Activated CD4-positive, alpha-beta memory T cell treated with anti-CD3 and anti-CD28 coated beads, Interleukin-2, amount 10 ng/mL, durations not matched to agents 7 days and 5 days (primary cell): Measurements from ENCODE around the gene CUL3. TPM values are rescaled to one million over a fixed set of nuclear protein-coding genes. Genes with fewer than 3 reads are reported as not detected.

Experiments
- CTCF ChIA-PET: fragments of 350-600 bp; sonication (Branson Sonifier 250); formaldehyde crosslinking; loops from one replicate; lab custom pipeline; 2021; ENCODE audit warnings: antibody characterized with exemption, inconsistent platforms; lab: Charles Lee
- POLR2A ChIA-PET: fragments of 350-600 bp; sonication (Branson Sonifier 250); formaldehyde crosslinking; loops from one replicate; lab custom pipeline; 2021; ENCODE audit warnings: antibody characterized with exemption; lab: Charles Lee
- DNase-seq: peaks from one replicate; pipeline ENCODE4 v3.0.0-alpha.2; 2020
- H3K27ac Mint-ChIP-seq: one replicate; pipeline ENCODE4 v1.8.0; 2021; ENCODE audit warnings: mild to moderate bottlenecking, mixed read lengths
- H3K27me3 Mint-ChIP-seq: one replicate; pipeline ENCODE4 v1.8.0; 2021; ENCODE audit warnings: mixed read lengths
- H3K36me3 Mint-ChIP-seq: one replicate; pipeline ENCODE4 v1.8.0; 2021; ENCODE audit warnings: low read depth, mixed read lengths
- H3K4me1 Mint-ChIP-seq: one replicate; pipeline ENCODE4 v1.8.0; 2021; ENCODE audit warnings: mixed read lengths
- H3K4me3 Mint-ChIP-seq: one replicate; pipeline ENCODE4 v1.8.0; 2021; ENCODE audit warnings: mild to moderate bottlenecking, mixed read lengths
- H3K9me3 Mint-ChIP-seq: one replicate; pipeline ENCODE4 v1.8.0; 2021; ENCODE audit warnings: mixed read lengths
- total RNA-seq, 2 experiments: library from RNA; stranded (reverse); gene quantifications; one replicate each; pipeline ENCODE4 v1.2.3, GENCODE V29; 2021

Gene CUL3
- total RNA-seq, 2 experiments from 2014 or later: 66.9 to 72.7 TPM

DNA sequence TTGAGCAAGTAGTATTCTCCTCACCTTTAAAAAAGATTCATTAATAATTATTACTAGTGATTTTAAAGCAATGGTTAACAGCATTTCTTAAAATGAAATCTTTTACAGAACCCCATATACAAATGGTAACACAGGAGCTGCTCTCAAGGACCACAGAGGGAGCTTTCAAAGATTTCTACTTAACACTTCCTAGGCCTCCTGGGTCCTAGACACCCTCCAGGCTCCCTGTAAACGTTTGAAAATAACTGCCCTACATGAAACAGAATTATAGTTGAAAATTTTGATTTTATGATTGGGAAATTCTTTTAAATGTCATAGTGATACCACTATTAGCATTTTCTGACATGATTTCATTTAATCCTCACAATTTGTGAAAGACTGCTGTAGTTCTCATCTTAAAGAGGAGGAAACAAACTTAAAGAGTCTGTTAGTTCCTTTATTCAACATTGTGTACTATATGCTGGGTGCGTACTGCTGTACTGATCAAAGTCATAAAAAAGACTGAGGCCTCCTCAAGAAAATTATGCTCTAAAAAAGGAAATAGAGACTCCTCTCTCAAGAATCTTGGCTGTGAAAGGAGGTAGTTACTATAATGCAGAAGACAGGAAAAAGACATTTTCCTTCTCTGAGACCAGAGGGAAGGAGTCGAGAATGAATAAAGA is 10.6 kb downstream of the CUL3 start:
- H3K27me3 Mint-ChIP-seq: no peaks in the 10 kb centered on the region
- peaks cover 63% of the 10 kb centered on the region for H3K4me1 Mint-ChIP-seq
- DNase-seq: no peak
- no peak overlapping the region for H3K27ac Mint-ChIP-seq
- CTCF ChIA-PET: no interaction called here
- no peak overlapping the region for H3K4me3 Mint-ChIP-seq
- H3K36me3 Mint-ChIP-seq: peaks cover 10% of the 10 kb centered on the region
- POLR2A ChIA-PET: interaction anchor here (1.2 to 3.7 kb wide), 3 partner anchors 10 to 13 kb away, joined by 3 to 13 read pairs (median 10); partner anchors contain the start of gene CUL3
- H3K9me3 Mint-ChIP-seq: no peaks in the 10 kb centered on the region

DNA sequence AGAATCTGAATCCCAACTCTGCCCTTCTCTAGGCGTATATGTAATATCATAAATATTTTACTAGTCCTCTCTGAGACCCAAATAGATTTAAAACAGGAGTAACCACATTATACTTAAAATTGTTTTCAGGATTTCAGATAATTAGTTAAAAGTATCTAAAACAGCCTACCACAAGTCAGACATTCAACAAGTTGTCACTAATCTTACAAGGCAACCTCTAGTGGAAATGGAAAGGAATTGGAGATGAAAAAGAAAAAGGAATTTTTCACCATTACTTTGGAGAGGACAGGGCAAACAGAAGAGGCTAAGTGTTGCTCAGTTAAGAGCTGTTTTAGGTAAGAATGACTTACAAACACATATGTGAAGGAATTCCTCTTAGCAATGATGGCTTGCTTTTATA is 11.4 kb downstream of the CUL3 start:
- H3K4me3 Mint-ChIP-seq: no peak overlapping the region
- ChIA-PET POLR2A (interaction anchor here (3.1 to 3.7 kb wide), 2 partner anchors 11 to 12 kb away, joined by 10 to 13 read pairs; partner anchors contain the start of gene CUL3), CTCF (no interaction called here)
- H3K4me1 Mint-ChIP-seq: peaks cover 59% of the 10 kb centered on the region
- H3K27me3 Mint-ChIP-seq: no peaks in the 10 kb centered on the region
- no peak for DNase-seq
- no peaks in the 10 kb centered on the region for H3K9me3 Mint-ChIP-seq
- H3K27ac Mint-ChIP-seq: no peak overlapping the region
- peaks cover 6% of the 10 kb centered on the region for H3K36me3 Mint-ChIP-seq

DNA sequence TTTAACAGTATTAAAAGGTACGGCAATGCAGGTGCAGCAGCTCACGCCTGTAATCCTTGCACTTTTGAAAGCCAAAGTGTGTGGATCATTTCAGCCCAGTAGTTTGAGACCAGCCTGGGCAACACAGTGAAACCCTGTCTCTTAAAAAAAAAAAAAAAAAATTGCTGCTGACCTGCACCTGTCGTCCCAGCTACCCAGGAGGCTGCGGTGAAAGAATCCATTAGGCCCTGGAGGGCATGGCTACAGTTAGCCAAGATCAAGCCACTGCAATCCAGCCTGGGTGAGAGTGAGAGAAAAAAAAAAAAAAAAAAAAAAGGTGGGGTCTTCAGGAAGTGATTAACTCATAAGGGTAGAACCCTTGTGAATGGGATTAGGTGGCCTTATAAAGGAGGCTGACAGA is 12.8 kb downstream of the CUL3 start:
- H3K9me3 Mint-ChIP-seq: peaks cover 4% of the 10 kb centered on the region
- H3K4me1 Mint-ChIP-seq: peaks cover 56% of the 10 kb centered on the region
- H3K36me3 Mint-ChIP-seq: peaks cover 14% of the 10 kb centered on the region
- ChIA-PET CTCF (interaction anchor here (1.0 kb wide), 1 partner anchor 14 kb away, joined by 4 read pairs; no protein-coding TSS in a partner anchor), POLR2A (interaction anchor here (0.8 to 1.0 kb wide), 2 partner anchors 11 to 13 kb away, joined by 3 to 5 read pairs; partner anchors contain the start of gene CUL3)
- no peak overlapping the region for H3K27ac Mint-ChIP-seq
- no peak for DNase-seq
- no peaks in the 10 kb centered on the region for H3K27me3 Mint-ChIP-seq
- H3K4me3 Mint-ChIP-seq: no peak overlapping the region

DNA sequence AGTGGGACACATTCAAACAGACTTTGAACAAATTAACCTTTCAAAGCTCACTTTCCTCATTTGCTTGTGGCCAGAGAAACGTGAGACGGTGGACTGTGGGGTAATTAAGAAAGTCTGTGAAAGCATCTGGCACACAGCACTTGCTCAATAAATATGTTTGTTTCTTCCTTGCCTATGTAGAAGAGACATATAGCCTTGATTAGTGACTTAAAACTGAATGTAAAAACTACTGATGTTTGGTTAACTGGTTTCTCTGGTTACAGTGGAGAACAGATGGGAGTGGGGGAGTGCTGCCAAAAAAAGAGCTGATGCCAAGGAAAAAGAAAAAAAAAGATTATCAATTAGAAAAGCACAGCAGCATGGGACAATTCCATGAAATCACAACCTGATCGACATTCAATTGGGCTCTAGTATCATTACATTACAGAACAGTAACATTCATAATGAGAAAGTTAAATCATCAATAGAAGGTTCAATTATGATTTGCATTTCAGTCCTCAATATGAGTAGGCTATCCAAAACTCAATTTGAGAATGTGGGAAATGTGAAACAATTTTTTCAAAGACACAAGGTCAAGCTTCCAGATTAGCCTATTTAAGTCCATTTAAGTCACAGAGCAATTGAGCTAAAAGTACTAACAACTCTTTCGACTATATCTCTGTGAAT is 14.7 kb downstream of the CUL3 start:
- Mint-ChIP-seq H3K4me3 (no peak overlapping the region), H3K27ac (no peak overlapping the region), H3K4me1 (peaks cover 42% of the 10 kb centered on the region), H3K36me3 (peaks cover 32% of the 10 kb centered on the region), H3K27me3 (no peaks in the 10 kb centered on the region), H3K9me3 (peaks cover 7% of the 10 kb centered on the region)
- POLR2A ChIA-PET: interaction anchor here (1.6 to 1.9 kb wide), 2 partner anchors 9 to 14 kb away, joined by 7 to 8 read pairs; no protein-coding TSS in a partner anchor
- CTCF ChIA-PET: interaction anchor here (0.9 kb wide), 1 partner anchor 62 kb away, joined by 3 read pairs; no protein-coding TSS in a partner anchor
- no peak for DNase-seq

DNA sequence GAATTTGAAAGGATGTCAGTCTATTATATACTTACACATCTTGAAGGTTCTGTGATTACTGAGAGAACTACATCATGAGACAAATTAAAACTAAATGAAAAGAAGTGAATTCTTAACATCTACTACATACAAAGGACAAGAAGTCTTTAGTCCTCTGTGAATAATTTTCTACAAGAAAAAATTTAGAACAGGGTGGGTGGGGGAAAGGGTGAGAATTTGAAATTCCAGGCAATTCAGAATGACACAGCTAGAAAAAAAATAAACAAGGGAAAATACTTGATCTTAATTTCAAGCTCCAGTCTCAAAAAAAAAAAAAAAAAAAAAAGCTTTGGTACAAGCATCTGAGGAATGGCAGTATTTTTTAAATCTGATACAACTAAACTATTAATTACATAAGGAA is 15.5 kb downstream of the CUL3 start:
- Mint-ChIP-seq H3K9me3 (peaks cover 7% of the 10 kb centered on the region), H3K27ac (no peak overlapping the region), H3K27me3 (no peaks in the 10 kb centered on the region), H3K4me3 (no peak overlapping the region), H3K4me1 (peaks cover 37% of the 10 kb centered on the region), H3K36me3 (peaks cover 37% of the 10 kb centered on the region)
- DNase-seq: no peak
- CTCF ChIA-PET: interaction anchor here (0.7 to 0.9 kb wide), 2 partner anchors 28 to 62 kb away, joined by 3 read pairs; no protein-coding TSS in a partner anchor
- POLR2A ChIA-PET: interaction anchor here (1.9 kb wide), 1 partner anchor 10 kb away, joined by 7 read pairs; no protein-coding TSS in a partner anchor

DNA sequence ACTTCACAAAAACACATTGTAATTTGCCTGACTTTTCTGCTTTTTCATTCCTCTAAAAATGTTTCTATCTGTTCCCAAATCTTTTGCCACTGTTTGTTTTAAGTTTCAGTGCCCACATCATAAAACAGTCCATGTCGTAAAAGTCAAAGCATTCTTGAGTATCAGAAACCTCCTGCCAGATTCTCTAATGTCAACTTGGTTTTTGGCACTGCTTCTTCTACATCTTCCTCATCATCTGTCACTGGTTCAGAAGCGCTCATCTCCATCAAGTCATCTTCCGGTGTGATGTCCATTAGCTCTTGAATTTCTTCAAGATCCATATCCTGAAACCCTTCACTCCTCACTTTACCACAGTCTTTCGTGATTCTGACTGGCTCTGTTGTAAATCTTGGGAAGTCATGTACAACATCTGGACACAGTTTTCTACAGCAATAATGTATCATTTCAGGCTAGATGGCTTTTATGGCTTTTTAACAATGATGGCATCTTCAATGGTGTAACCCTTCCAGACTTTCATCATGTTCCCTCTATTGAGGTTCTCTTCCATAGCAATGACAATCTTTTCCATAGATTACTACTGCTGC is 19.6 kb downstream of the CUL3 start:
- Mint-ChIP-seq H3K9me3 (peaks cover 7% of the 10 kb centered on the region), H3K4me1 (peaks cover 36% of the 10 kb centered on the region), H3K36me3 (peaks cover 41% of the 10 kb centered on the region), H3K27ac (no peak overlapping the region), H3K4me3 (no peak overlapping the region), H3K27me3 (no peaks in the 10 kb centered on the region)
- CTCF ChIA-PET: no interaction called here
- POLR2A ChIA-PET: interaction anchor here (0.9 kb wide), 1 partner anchor 11 kb away, joined by 3 read pairs; no protein-coding TSS in a partner anchor
- no peak for DNase-seq

DNA sequence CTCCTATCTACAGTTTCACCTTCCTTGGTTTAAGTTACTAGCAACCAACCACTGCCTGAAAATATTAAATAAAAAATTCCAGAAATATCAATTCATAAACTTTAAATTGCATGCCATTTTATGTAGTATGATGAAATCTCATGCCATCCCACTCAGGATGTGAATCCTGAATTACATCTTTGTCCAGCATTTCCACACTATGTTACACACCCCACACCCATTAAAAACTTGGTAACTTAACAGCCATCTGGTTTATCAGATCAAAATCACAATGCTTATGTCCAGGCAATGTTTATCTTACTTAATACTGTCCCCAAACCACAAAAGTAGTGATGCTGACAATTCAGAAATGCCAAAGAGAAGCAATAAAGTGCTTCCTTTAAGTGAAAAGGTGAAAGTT is 21.6 kb downstream of the CUL3 start:
- Mint-ChIP-seq H3K27ac (peak overlapping the region; percentile 36), H3K27me3 (no peaks in the 10 kb centered on the region), H3K4me3 (no peak overlapping the region), H3K4me1 (peaks cover 30% of the 10 kb centered on the region), H3K9me3 (peaks cover 7% of the 10 kb centered on the region), H3K36me3 (peaks cover 35% of the 10 kb centered on the region)
- ChIA-PET CTCF (no interaction called here), POLR2A (interaction anchor here (0.6 kb wide), 1 partner anchor 189 kb away, joined by 3 read pairs; no protein-coding TSS in a partner anchor)
- no peak for DNase-seq

DNA sequence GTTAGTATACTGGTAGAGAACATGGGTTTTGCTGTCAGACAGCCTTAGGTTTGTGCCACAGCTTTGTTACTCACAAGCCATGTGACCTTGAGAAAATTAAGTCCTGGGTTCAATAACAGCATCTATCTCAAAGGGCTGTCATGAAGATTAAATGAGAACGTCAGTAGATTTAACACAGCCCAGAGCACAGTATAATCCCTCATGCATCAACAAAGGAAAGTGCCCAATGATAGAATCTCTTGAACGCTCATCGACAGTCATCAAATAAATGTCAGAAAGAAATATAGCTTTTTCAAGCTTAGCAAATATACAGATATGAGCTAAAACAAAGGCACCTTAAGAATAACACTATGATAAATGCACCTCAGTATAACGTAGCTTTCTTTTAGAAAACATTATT is 22.3 kb downstream of the CUL3 start:
- H3K27ac Mint-ChIP-seq: no peak overlapping the region
- DNase-seq: no peak
- no peak overlapping the region for H3K4me3 Mint-ChIP-seq
- POLR2A ChIA-PET: interaction anchor here (0.5 to 0.6 kb wide), 2 partner anchors 17 to 188 kb away, joined by 3 read pairs; no protein-coding TSS in a partner anchor
- CTCF ChIA-PET: interaction anchor here (1.1 kb wide), 1 partner anchor 88 kb away, joined by 3 read pairs; no protein-coding TSS in a partner anchor
- peaks cover 37% of the 10 kb centered on the region for H3K36me3 Mint-ChIP-seq
- peaks cover 29% of the 10 kb centered on the region for H3K4me1 Mint-ChIP-seq
- H3K9me3 Mint-ChIP-seq: peaks cover 5% of the 10 kb centered on the region
- no peaks in the 10 kb centered on the region for H3K27me3 Mint-ChIP-seq

DNA sequence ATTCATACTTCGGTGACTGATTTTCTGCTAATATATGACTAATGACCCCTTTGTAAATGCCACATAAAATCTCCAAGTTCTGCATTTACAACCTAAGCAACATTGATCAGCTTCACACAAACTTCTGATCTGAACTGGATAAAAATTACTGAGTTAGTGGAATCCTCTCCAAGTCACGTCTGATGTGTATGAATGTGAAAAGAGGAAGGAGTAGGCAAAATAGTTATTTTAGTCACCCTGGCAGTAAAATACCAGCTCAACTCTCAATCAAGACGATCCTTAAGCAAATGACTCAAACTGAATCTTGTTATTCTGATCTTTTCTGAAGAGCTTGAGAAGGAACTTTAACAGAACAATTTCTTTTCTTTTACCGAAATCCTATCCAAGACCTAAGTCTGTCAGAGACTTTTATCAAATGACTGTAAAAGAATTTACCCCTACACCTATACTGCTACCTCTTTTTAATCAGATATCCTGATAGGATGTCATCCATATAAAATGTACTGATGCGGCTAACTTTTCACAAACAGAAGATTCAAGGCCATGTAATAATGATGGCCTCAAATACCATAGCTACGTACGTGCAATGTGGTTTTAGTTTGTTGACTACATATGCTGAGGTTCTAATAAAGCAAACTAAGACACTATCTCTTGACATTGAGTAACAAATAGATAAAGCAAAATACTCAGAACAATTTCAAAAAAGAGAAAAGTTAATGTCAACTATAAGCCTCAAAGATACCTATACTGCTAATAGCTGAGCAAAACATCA is 23.7 kb downstream of the CUL3 start:
- no peaks in the 10 kb centered on the region for H3K9me3 Mint-ChIP-seq
- no peak for DNase-seq
- H3K27ac Mint-ChIP-seq: no peak overlapping the region
- peaks cover 28% of the 10 kb centered on the region for H3K36me3 Mint-ChIP-seq
- POLR2A ChIA-PET: interaction anchor here (0.8 kb wide), 1 partner anchor 14 kb away, joined by 3 read pairs; no protein-coding TSS in a partner anchor
- H3K4me1 Mint-ChIP-seq: peaks cover 26% of the 10 kb centered on the region
- CTCF ChIA-PET: interaction anchor here (1.8 kb wide), 1 partner anchor 112 kb away, joined by 4 read pairs; no protein-coding TSS in a partner anchor
- no peak overlapping the region for H3K4me3 Mint-ChIP-seq
- no peaks in the 10 kb centered on the region for H3K27me3 Mint-ChIP-seq

DNA sequence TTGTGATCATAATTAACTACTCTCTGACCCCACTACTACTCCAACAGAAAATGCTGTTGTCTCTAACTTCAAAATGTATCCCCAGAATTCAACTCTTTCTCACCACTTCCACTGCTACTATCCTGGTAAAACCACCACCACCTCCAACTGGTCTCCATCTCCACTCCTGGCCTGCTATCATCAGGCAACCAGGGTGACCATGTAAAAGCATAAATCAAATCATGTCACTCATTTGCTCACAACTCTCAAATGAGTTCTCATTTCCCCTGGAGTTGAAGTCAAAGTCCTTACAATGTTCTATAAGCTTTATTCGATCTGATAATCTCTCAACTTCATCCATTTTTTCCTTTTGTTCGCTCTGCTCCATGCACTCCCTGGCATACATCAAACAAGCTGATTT is 24.6 kb downstream of the CUL3 start:
- Mint-ChIP-seq H3K36me3 (peaks cover 29% of the 10 kb centered on the region), H3K27ac (no peak overlapping the region), H3K4me3 (no peak overlapping the region), H3K9me3 (no peaks in the 10 kb centered on the region), H3K4me1 (peaks cover 27% of the 10 kb centered on the region), H3K27me3 (no peaks in the 10 kb centered on the region)
- no peak for DNase-seq
- ChIA-PET POLR2A (no interaction called here), CTCF (interaction anchor here (1.8 kb wide), 1 partner anchor 111 kb away, joined by 4 read pairs; no protein-coding TSS in a partner anchor)

DNA sequence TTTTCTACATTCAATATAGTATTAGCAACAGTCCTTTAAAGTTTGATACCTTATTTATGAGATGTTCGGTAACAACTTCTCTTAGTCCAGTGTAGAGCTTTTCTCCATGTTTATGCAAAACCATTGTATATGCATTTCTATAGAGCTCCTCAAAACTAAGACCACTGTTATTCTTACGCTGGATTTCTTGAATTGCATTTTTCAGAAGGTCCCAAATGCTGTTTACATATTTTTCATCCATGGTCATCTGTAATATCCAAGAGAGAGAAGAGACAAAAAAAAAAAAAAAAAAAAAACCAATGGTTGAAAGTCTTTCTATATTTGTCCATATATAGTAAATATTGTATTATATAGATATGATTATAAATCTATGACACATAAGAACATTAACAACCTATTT is 27.6 kb downstream of the CUL3 start:
- no peak overlapping the region for H3K4me3 Mint-ChIP-seq
- ChIA-PET CTCF (no interaction called here), POLR2A (no interaction called here)
- H3K36me3 Mint-ChIP-seq: peaks cover 33% of the 10 kb centered on the region
- DNase-seq: no peak
- no peaks in the 10 kb centered on the region for H3K9me3 Mint-ChIP-seq
- no peak overlapping the region for H3K27ac Mint-ChIP-seq
- peaks cover 10% of the 10 kb centered on the region for H3K4me1 Mint-ChIP-seq
- no peaks in the 10 kb centered on the region for H3K27me3 Mint-ChIP-seq

DNA sequence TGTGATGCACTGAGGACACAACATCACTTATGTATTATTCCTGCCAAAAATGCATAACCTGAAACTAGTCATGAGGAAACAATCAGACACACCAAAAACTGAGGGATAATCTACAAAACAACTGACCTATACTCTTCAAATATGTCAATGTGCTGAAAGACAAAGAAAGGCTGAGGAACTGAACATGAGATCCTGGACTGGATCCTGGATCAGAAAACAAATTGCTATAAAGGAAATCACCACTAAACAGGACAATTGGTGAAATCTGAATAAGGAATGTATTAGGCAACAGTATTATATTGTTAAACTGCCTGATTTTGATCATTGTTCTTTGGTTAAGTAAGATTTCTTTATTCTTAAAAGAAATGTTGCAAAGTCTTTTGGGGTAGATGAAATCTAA is 28.8 kb downstream of the CUL3 start:
- DNase-seq: no peak
- POLR2A ChIA-PET: no interaction called here
- Mint-ChIP-seq H3K27ac (no peak overlapping the region), H3K4me1 (peaks cover 4% of the 10 kb centered on the region), H3K9me3 (no peaks in the 10 kb centered on the region), H3K36me3 (peaks cover 36% of the 10 kb centered on the region), H3K27me3 (no peaks in the 10 kb centered on the region), H3K4me3 (no peak overlapping the region)
- CTCF ChIA-PET: no interaction called here
